ENCODE results near the gene LINS1.

The LINS1 gene

GRCh38 chr15:100613208-100613607 lies 11.2 kb upstream of the LINS1 start:
- Histone ChIP-seq H3K4me3 (ENCODE audit: severe bottlenecking) (no peak overlapping the region), H3K36me3 (ENCODE audit: low read depth) (peaks cover 76% of the 10 kb centered on the region), H3K27ac (ENCODE audit: poor library complexity, severe bottlenecking) (no peak overlapping the region), H3K9me3 (ENCODE audit: severe bottlenecking) (no peaks in the 10 kb centered on the region), H3K4me1 (ENCODE audit: insufficient read depth, poor library complexity, severe bottlenecking) (no peaks in the 10 kb centered on the region), H3K27me3 (ENCODE audit: insufficient read depth, poor library complexity, severe bottlenecking) (no peaks in the 10 kb centered on the region)
- no peak for DNase-seq (ENCODE audit: low spot score)
- ATAC-seq (ENCODE audit: low read depth) = no peak
- TF ChIP-seq, protein P1, sequence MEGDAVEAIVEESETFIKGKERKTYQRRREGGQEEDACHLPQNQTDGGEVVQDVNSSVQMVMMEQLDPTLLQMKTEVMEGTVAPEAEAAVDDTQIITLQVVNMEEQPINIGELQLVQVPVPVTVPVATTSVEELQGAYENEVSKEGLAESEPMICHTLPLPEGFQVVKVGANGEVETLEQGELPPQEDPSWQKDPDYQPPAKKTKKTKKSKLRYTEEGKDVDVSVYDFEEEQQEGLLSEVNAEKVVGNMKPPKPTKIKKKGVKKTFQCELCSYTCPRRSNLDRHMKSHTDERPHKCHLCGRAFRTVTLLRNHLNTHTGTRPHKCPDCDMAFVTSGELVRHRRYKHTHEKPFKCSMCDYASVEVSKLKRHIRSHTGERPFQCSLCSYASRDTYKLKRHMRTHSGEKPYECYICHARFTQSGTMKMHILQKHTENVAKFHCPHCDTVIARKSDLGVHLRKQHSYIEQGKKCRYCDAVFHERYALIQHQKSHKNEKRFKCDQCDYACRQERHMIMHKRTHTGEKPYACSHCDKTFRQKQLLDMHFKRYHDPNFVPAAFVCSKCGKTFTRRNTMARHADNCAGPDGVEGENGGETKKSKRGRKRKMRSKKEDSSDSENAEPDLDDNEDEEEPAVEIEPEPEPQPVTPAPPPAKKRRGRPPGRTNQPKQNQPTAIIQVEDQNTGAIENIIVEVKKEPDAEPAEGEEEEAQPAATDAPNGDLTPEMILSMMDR (IDR thresholded peaks at IDR 0.05; ENCODE audit: poor library complexity, severe bottlenecking) = no peak

DNA sequence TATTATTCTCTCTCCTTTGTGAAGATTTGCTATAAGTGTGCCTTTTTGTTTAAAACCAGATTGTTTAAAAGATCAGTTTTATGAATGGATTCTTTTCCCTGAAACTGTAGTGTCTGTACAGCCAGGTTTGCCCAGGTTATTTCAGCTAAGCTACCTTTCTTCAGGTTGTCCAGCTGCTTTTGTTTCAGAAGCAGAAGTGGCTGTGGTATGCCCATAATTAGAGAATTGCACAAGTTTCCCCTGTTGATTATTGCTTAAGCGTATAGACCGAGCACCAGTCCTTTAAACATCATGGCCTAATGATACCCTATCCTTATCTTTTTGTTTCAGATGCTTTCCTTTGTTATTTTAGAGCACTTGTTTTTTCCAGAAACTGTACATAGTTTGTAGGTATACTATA lies 10.6 kb upstream of the LINS1 start:
- H3K4me1 ChIP-seq (ENCODE audit: insufficient read depth, poor library complexity, severe bottlenecking) = no peaks in the 10 kb centered on the region
- ATAC-seq (ENCODE audit: low read depth) (no peak), DNase-seq (ENCODE audit: low spot score) (no peak)
- H3K27ac ChIP-seq (ENCODE audit: poor library complexity, severe bottlenecking) = no peak overlapping the region
- H3K36me3 ChIP-seq (ENCODE audit: low read depth) = peaks cover 80% of the 10 kb centered on the region
- H3K9me3 ChIP-seq (ENCODE audit: severe bottlenecking) = no peaks in the 10 kb centered on the region
- H3K27me3 ChIP-seq (ENCODE audit: insufficient read depth, poor library complexity, severe bottlenecking) = no peaks in the 10 kb centered on the region
- TF ChIP-seq, protein P1 (IDR thresholded peaks at IDR 0.05; ENCODE audit: poor library complexity, severe bottlenecking) = no peak
- H3K4me3 ChIP-seq (ENCODE audit: severe bottlenecking) = no peak overlapping the region

DNA sequence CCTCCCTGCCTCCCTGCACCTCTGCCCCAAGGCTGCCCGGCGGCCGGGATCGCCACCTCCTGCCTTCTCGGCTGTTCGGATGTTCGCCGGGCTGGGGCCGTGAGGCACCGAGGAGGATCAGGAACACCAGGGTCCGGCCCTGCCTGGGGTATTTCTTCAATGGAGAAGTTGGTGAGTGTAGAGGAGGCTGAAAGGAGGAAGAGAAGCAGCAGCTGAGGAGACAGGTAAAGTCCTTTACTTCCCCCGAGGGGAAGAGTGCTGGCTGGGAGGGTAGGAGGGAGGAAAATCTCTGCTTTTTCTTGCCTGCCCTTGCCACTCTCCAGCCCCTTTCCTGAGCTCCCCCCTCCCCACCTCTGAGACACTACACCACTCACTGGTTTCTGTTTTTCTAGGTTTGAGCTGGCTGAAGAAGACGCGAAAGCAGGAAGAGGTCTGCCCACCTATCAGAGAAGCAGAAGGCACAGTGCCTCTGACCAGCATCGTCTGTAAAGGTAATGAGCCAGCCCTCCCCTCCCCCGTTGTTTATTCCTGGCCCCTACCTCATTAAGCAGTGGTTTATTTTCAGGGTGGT lies 924 bp upstream of the LINS1 start:
- ATAC-seq (ENCODE audit: low read depth) = peak; percentile 15
- H3K27ac ChIP-seq (ENCODE audit: poor library complexity, severe bottlenecking) = peak overlapping the region; percentile 48
- peaks cover 39% of the 10 kb centered on the region for H3K36me3 ChIP-seq (ENCODE audit: low read depth)
- H3K4me3 ChIP-seq (ENCODE audit: severe bottlenecking) = peak overlapping the region; percentile 80
- TF ChIP-seq, protein P1 (IDR thresholded peaks at IDR 0.05; ENCODE audit: poor library complexity, severe bottlenecking) = no peak
- H3K9me3 ChIP-seq (ENCODE audit: severe bottlenecking) = no peaks in the 10 kb centered on the region
- no peaks in the 10 kb centered on the region for H3K27me3 ChIP-seq (ENCODE audit: insufficient read depth, poor library complexity, severe bottlenecking)
- DNase-seq (ENCODE audit: low spot score) = peak; percentile 83
- H3K4me1 ChIP-seq (ENCODE audit: insufficient read depth, poor library complexity, severe bottlenecking) = peaks cover 8% of the 10 kb centered on the region

DNA sequence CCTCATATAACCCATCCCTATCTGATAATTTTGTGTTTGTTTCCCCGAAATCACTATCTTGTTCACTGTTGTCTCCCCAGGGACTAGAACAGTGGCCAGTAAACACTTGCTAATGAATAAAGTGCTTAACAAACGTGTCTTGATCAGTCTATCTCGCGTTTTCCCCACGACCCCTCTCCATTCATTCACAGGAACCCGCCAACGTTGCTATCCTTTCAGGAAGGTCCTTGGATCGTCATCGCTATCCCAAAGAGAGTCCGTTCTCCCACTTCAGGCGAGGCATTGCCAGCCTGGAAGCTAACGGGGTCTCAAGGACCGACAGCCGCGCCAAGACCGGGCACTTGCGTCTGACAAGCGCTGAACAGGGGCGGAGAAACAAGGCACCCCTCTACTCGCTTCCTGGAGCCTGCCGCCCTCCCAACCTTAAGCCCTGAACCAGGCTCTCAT lies 344 bp downstream of the LINS1 start:
- Histone ChIP-seq H3K27me3 (ENCODE audit: insufficient read depth, poor library complexity, severe bottlenecking) (no peaks in the 10 kb centered on the region), H3K4me1 (ENCODE audit: insufficient read depth, poor library complexity, severe bottlenecking) (peaks cover 16% of the 10 kb centered on the region), H3K36me3 (ENCODE audit: low read depth) (peaks cover 30% of the 10 kb centered on the region), H3K4me3 (ENCODE audit: severe bottlenecking) (peak overlapping the region; percentile 80), H3K27ac (ENCODE audit: poor library complexity, severe bottlenecking) (peak overlapping the region; percentile 28), H3K9me3 (ENCODE audit: severe bottlenecking) (no peaks in the 10 kb centered on the region)
- ATAC-seq (ENCODE audit: low read depth) (peak; percentile 13), DNase-seq (ENCODE audit: low spot score) (no peak)
- TF ChIP-seq, protein P1 (IDR thresholded peaks at IDR 0.05; ENCODE audit: poor library complexity, severe bottlenecking) = no peak

DNA sequence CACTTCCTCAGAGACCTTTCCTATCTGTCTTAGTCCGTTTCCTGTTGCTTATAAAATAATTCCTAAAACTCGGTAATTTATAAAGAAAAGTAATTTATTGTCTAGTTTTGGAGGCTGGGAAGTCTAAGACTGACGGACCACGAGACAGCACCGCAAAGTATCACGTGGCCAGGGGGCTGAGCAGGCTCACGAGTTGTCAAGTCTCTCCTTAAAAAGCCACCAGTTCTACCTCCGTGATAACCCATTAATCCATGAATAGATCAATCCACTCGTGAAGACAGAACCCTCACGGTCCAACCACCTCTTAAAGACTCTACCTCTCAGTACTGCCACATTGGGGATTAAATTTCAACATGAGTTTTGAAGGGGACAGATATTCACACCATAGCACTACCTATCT lies 821 bp downstream of the LINS1 start:
- Histone ChIP-seq H3K9me3 (ENCODE audit: severe bottlenecking) (no peaks in the 10 kb centered on the region), H3K27ac (ENCODE audit: poor library complexity, severe bottlenecking) (peak overlapping the region; percentile 28), H3K4me3 (ENCODE audit: severe bottlenecking) (peak overlapping the region; percentile 80), H3K27me3 (ENCODE audit: insufficient read depth, poor library complexity, severe bottlenecking) (no peaks in the 10 kb centered on the region), H3K4me1 (ENCODE audit: insufficient read depth, poor library complexity, severe bottlenecking) (peaks cover 21% of the 10 kb centered on the region), H3K36me3 (ENCODE audit: low read depth) (peaks cover 28% of the 10 kb centered on the region)
- DNase-seq (ENCODE audit: low spot score) (no peak), ATAC-seq (ENCODE audit: low read depth) (no peak)
- TF ChIP-seq, protein P1 (IDR thresholded peaks at IDR 0.05; ENCODE audit: poor library complexity, severe bottlenecking) = no peak

All from RWPE2 (cell line).